BLaER1 (cell line): ENCODE results near the gene FBXO21.
"Not testable (repeated sequence)": the region's sequence is repeated elsewhere in the genome, so short reads cannot be mapped to it uniquely, and the experiment has no call there.

Experiments used
- H3K27ac ChIP-seq: shearing (Covaris generic); formaldehyde crosslinking; 2 replicates; pipeline ENCODE4 v1.8.1; 2022
- H3K27me3 ChIP-seq: shearing (Covaris generic); formaldehyde crosslinking; 2 replicates; pipeline ENCODE4 v1.8.1; 2022
- H3K36me3 ChIP-seq: shearing (Covaris generic); formaldehyde crosslinking; 2 replicates; pipeline ENCODE4 v1.8.1; 2022
- H3K4me1 ChIP-seq: shearing (Covaris generic); formaldehyde crosslinking; 2 replicates; pipeline ENCODE4 v1.8.1; 2022
- H3K4me2 ChIP-seq: shearing (Covaris generic); formaldehyde crosslinking; 2 replicates; pipeline ENCODE4 v1.8.1; 2022
- H3K4me3 ChIP-seq: shearing (Covaris generic); formaldehyde crosslinking; 2 replicates; pipeline ENCODE4 v1.8.1; 2022
- H3K9ac ChIP-seq: shearing (Covaris generic); formaldehyde crosslinking; 2 replicates; pipeline ENCODE4 v1.8.1; 2022
- H3K9me3 ChIP-seq: shearing (Covaris generic); formaldehyde crosslinking; 2 replicates; pipeline ENCODE4 v1.8.1; 2022
- H4K20me1 ChIP-seq: shearing (Covaris generic); formaldehyde crosslinking; 2 replicates; pipeline ENCODE4 v1.8.1; 2022
- Cebpa-rat ChIP-seq: shearing (Covaris generic); IDR thresholded peaks from 2 replicates; pipeline ENCODE4 v1.8.1; 2022

Gene FBXO21

DNA sequence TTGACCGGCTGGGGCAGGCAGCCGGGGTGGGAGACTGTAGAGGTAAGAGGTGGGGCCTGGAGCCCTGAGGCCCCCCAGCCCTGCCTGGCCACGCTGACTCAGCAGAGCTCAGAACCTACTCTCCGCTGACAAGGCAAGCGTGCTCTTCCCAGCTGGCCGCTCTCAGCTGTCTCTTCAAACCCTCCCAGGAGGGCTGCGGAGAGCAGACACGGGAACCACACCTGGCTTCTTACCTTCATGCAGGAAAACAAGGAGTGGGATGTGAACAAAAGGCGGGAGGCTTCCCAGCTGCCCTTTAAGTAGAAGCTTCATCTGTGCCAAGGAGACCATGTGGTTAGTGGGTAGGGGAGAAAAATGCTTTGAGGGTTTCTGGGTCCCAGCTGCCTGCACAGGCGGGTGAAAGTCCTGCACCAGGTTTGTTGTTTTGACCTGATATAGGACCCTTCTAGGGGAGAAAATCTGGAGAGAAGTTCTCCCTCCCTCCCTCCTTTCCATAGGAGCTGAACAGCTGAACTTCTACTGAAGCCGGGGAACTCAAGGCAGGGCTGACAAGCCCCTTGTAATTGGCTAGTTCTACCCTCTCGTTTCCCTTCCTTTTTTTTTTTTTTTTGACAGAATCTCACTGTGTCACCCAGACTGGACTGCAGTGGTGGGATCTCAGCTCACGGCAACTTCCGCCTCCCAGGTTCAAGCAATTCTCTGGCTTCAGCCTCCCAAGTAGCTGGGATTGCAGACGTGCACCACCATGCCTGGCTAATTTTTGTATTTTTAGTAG lies 78.3 kb downstream of the FBXO21 start:
- H3K4me1 ChIP-seq, result peaks cover 19% of the 10 kb centered on the region
- TF ChIP-seq Cebpa-rat, result no peak
- H3K9ac ChIP-seq, result 0 out of 2 replicates have a peak overlapping the region, but pooled peaks have one; percentile 5
- peak overlapping the region; percentile 71 for H3K4me2 ChIP-seq
- H3K27ac ChIP-seq, result no peak overlapping the region
- H3K27me3 ChIP-seq, result no peaks in the 10 kb centered on the region
- no peaks in the 10 kb centered on the region for H4K20me1 ChIP-seq
- H3K36me3 ChIP-seq, result no peaks in the 10 kb centered on the region
- no peak overlapping the region for H3K4me3 ChIP-seq
- no peaks in the 10 kb centered on the region for H3K9me3 ChIP-seq

DNA sequence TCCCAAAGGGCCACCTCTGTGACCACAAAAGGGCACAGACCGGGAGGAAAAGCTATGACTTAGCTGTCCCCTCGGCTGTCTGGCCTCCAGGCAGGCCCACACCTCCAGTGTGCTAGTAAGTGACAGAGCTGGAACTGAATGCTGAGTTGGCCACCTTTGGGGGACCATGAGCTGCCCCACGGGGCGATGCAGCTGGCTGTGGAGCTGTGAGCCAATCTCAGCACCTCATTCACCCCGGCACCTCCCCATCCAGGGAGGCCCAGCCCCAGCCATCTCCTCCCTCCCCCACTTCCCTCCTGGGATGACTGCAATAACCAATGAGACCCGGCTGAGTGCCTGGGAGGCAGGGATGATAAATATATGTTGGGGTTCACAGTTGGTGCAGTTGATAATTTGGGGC lies 78.9 kb downstream of the FBXO21 start:
- no peaks in the 10 kb centered on the region for H3K27me3 ChIP-seq
- H3K27ac ChIP-seq, result no peak overlapping the region
- no peak overlapping the region for H3K9ac ChIP-seq
- peak overlapping the region; percentile 71 for H3K4me2 ChIP-seq
- no peak for TF ChIP-seq Cebpa-rat
- H3K9me3 ChIP-seq, result no peaks in the 10 kb centered on the region
- peaks cover 19% of the 10 kb centered on the region for H3K4me1 ChIP-seq
- no peaks in the 10 kb centered on the region for H3K36me3 ChIP-seq
- H4K20me1 ChIP-seq, result no peaks in the 10 kb centered on the region
- H3K4me3 ChIP-seq, result no peak overlapping the region

DNA sequence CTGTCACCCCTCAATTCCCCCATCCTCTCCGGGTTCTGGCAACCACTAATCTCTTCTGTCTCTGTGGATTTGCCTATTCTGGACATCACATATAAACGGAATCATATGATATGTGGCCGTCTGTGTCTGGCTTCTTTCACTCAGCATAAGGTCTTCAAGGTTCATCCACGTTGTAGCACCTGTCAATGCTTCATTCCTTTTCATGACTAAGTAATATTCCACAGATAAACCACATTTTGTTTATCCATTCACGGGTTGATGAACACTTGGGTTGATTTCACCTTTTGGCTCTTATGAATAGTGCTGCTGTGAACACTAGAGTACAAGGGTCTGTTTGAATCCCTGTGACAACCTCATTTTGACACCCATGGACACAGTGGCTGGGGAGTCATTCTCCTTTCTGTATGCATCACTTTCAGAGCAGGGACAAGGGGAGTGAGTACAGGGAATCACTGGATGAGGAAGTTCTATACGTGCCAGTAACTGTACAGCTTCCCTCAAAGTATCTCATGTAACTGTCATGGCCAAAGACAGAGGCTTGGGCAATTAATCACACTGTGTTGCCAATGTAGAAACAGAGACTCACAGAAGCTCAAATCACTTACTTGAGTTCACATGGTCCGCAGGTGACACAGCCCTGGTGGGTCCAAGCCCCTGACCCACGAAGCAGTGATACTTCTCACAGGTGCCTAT lies 80.2 kb downstream of the FBXO21 start:
- Histone ChIP-seq H4K20me1 (no peaks in the 10 kb centered on the region), H3K4me2 (no peak overlapping the region), H3K4me3 (no peak overlapping the region), H3K36me3 (no peaks in the 10 kb centered on the region), H3K27me3 (no peaks in the 10 kb centered on the region), H3K27ac (no peak overlapping the region), H3K4me1 (peaks cover 19% of the 10 kb centered on the region), H3K9me3 (no peaks in the 10 kb centered on the region), H3K9ac (no peak overlapping the region)
- no peak for TF ChIP-seq Cebpa-rat

DNA sequence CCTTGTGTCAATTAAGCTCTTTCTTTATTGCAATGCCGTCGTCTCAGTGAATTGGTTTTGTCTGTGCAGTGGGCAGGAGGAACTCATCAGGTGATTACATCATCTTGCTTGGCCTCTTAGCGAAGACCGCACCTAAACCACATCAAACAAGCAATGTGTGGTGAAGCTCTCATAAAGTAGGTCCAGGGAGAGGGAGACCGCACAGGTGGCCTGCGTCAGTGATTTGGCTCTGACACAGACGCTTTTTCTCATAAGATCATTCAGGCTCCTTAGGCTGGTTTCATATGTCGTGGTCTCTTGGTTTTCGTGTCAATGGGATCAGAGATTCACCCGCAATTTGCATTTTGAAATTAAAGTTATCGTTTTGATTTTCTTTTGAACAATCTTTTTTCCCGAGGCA lies 84.4 kb downstream of the FBXO21 start:
- Histone ChIP-seq H4K20me1 (no peaks in the 10 kb centered on the region), H3K27ac (no peak overlapping the region), H3K9ac (no peak overlapping the region), H3K4me3 (no peak overlapping the region), H3K4me1 (peaks cover 20% of the 10 kb centered on the region), H3K9me3 (no peaks in the 10 kb centered on the region), H3K27me3 (no peaks in the 10 kb centered on the region), H3K4me2 (no peak overlapping the region), H3K36me3 (no peaks in the 10 kb centered on the region)
- TF ChIP-seq Cebpa-rat, result no peak

DNA sequence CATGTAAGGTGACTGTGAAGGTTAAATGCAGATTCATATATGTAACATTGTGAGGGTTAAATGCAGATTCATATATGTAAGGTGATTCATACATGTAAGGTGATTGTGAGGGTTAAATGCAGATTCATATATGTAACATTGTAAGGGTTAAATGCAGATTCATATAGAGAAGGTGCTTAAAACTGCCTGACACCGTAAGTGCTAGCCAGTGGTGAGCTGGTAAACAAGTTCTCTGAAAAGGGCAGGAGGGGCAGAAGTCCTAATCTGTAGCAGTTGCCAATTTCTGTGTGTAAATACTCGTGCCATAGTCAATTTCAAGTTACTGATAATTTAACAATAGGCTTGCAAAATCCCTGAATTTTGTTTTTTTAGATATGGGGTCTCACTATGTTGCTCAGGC lies 86.3 kb downstream of the FBXO21 start:
- not testable (repeated sequence) for H3K4me3 ChIP-seq, H3K4me2 ChIP-seq, H3K36me3 ChIP-seq, H3K27ac ChIP-seq, H4K20me1 ChIP-seq, H3K9ac ChIP-seq, H3K9me3 ChIP-seq, H3K27me3 ChIP-seq
- peaks cover 37% of the 10 kb centered on the region for H3K4me1 ChIP-seq

DNA sequence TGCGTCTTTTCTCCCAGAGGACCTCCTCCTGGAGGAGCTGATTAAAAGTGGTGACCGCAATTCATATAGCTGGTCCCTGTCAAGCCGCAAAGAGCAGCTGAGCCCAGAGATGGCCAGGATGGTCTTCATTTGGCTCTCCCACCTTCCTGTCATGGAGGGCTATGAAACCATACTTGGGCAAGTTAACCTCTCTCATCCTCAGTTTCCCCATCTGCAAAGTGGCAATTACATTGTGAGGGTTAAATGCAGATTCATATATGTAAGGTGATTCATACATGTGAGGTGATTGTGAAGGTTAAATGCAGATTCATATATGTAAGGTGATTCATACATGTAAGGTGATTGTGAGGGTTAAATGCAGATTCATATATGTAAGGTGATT lies 87.5 kb downstream of the FBXO21 start:
- H3K4me1 ChIP-seq, result peaks cover 48% of the 10 kb centered on the region
- H3K27ac ChIP-seq, result no peak overlapping the region
- TF ChIP-seq Cebpa-rat, result no peak
- H3K27me3 ChIP-seq, result peaks cover 21% of the 10 kb centered on the region
- no peaks in the 10 kb centered on the region for H3K36me3 ChIP-seq
- no peaks in the 10 kb centered on the region for H3K9me3 ChIP-seq
- no peak overlapping the region for H3K9ac ChIP-seq
- H3K4me3 ChIP-seq, result no peak overlapping the region
- peak overlapping the region; percentile 42 for H3K4me2 ChIP-seq
- H4K20me1 ChIP-seq, result peaks cover 7% of the 10 kb centered on the region; the same call in 1 of the 2 replicates

DNA sequence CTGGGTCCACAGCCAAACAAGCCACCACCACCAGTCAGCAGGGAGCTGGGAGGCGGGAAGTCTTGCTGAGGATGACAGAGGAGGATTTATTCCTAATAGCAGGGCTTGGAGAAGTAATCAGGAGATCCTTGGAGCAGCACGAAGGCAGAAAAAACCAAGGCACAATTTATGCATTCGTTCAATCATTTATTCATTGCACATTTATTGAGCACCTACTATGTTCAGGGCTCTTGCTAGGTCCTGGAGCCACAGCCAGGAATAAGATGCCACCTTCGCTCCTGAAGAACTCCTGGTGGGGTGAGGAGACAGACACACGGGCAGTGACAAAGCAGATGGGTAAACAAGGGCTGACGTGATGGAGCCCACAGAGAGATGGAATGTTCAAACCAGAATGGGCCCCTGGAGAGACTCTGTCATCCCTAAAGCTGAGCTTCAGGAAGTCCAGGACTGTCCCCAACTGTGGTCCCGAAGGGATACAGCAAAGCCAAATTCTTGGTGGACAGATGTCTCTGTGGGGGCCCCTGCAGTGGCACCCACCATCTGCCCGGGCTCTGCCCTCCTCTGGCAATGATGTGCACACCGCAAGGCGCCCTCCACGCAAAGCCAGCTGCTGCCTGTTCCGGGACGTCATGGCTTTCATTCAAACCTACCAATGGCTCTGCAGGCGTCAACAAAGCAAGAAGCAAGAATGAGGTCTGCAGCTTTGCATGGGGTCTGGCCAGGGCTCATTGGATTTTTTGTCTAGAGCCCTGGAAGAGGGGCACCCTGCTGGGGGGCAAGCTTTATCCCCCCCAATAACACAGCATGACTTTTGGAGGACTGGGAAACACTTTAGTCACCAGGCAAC lies 88.1 kb downstream of the FBXO21 start:
- H3K27me3 ChIP-seq, result peaks cover 27% of the 10 kb centered on the region
- H3K9ac ChIP-seq, result no peak overlapping the region

DNA sequence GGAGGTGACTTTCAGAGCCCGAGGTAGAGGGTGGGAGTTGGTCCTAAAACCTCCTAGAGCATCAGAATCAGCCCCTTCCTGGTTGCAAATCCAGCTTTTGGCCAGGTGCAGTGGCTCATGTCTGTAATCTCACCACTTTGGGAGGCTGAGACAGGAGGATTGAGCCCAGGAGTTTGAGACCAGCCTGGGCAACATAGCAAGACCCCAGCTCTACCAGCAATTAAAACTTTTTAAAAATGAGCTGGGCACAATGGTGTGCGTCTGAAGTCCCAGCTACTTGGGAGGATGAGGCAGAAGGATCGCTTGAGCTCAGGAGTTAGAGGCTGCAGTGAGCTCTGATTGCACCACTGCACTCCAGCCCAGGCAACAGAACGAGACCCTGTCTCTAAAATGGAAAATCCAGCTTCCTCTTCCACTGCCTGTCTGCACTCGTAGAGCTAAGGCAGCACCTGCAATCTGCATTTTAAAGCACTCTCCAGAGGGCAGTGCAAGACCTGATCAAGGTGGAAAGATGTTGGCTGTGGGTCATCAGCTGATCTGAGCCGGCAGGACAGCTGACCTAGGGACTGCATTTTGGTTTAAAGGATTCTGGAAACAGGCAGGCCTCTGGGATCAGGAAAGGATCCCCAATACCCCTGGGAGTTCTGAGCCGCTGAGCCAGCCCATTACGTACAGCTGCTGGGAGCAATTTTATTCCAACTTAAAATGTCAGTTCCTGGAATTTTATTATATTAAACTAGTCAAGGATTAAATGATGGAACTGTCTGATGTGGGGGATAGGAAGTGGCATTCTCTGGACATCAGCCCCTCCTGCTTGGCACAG lies 89.2 kb downstream of the FBXO21 start:
- H4K20me1 ChIP-seq, result peaks cover 24% of the 10 kb centered on the region; the same call in 1 of the 2 replicates
- peaks cover 61% of the 10 kb centered on the region for H3K4me1 ChIP-seq
- H3K9me3 ChIP-seq, result no peaks in the 10 kb centered on the region
- no peak for TF ChIP-seq Cebpa-rat
- H3K36me3 ChIP-seq, result no peaks in the 10 kb centered on the region
- no peak overlapping the region for H3K9ac ChIP-seq
- no peak overlapping the region for H3K4me3 ChIP-seq
- H3K4me2 ChIP-seq, result peak overlapping the region; percentile 42
- H3K27ac ChIP-seq, result 0 out of 2 replicates have a peak overlapping the region, but pooled peaks have one; percentile 9
- peaks cover 37% of the 10 kb centered on the region for H3K27me3 ChIP-seq

More for the DNA sequence above, 88.1 kb downstream of the FBXO21 start:
- no peaks in the 10 kb centered on the region for H3K36me3 ChIP-seq
- H4K20me1 ChIP-seq, result peaks cover 13% of the 10 kb centered on the region; the same call in 1 of the 2 replicates
- 0 out of 2 replicates have a peak overlapping the region, but pooled peaks have one; percentile 9 for H3K27ac ChIP-seq
- peak overlapping the region; percentile 42 for H3K4me2 ChIP-seq
- H3K4me3 ChIP-seq, result no peak overlapping the region
- H3K9me3 ChIP-seq, result no peaks in the 10 kb centered on the region
- TF ChIP-seq Cebpa-rat, result no peak
- peaks cover 54% of the 10 kb centered on the region for H3K4me1 ChIP-seq

DNA sequence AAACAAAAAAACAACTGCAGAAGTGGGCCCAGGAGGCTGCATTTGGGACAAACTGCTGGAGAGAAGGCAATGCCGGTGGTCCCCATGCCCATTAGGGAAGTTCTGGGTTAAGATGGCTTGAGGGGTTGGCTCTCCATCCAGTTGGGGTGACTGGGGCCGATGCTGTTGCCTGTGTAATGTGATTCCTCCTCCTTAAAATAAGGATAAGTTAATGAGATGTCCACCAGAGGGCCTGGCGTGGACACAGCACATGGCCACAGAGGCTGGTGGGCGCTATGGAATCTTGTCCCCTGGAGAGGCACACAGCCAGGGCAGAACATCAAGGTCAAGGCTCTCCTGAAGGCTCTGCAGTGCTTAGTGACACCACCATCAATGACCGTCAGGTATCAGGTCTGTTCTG lies 90.0 kb downstream of the FBXO21 start:
- Histone ChIP-seq H3K4me1 (peaks cover 61% of the 10 kb centered on the region), H3K9ac (no peak overlapping the region), H3K36me3 (no peaks in the 10 kb centered on the region), H3K4me2 (no peak overlapping the region), H3K27me3 (peaks cover 37% of the 10 kb centered on the region), H3K4me3 (no peak overlapping the region), H4K20me1 (peaks cover 32% of the 10 kb centered on the region; the same call in 1 of the 2 replicates), H3K27ac (no peak overlapping the region), H3K9me3 (no peaks in the 10 kb centered on the region)
- TF ChIP-seq Cebpa-rat, result no peak
